GM13976 (cell line): ENCODE data around the gene ABCC6.

Experiments used
- DNase-seq: peaks from one replicate; pipeline ENCODE4 v3.0.0; 2012; ENCODE audit warnings: low spot score
- in situ Hi-C: fragments of 300-500 bp; cut with MboI; formaldehyde crosslinking; loops from one replicate; pipeline ENCODE4 v1.12.0; 2022; ENCODE audit warnings: low sequenced_read_pairs, mixed read lengths, inconsistent platforms; ENCODE audit not compliant: unreplicated experiment
- TF ChIP-seq, protein P1 (sequence below): IDR thresholded peaks from 2 replicates; pipeline ENCODE4 v1.5.1; 2012; ENCODE audit warnings: borderline replicate concordance, mild to moderate bottlenecking; ENCODE audit not compliant: insufficient read depth; ENCODE audit errors: extremely low read depth, missing control alignments, control extremely low read depth

ABCC6 gene

GRCh38 chr16:16144416-16144815 lies 78.9 kb downstream of the ABCC6 start:
- TF ChIP-seq, protein P1, sequence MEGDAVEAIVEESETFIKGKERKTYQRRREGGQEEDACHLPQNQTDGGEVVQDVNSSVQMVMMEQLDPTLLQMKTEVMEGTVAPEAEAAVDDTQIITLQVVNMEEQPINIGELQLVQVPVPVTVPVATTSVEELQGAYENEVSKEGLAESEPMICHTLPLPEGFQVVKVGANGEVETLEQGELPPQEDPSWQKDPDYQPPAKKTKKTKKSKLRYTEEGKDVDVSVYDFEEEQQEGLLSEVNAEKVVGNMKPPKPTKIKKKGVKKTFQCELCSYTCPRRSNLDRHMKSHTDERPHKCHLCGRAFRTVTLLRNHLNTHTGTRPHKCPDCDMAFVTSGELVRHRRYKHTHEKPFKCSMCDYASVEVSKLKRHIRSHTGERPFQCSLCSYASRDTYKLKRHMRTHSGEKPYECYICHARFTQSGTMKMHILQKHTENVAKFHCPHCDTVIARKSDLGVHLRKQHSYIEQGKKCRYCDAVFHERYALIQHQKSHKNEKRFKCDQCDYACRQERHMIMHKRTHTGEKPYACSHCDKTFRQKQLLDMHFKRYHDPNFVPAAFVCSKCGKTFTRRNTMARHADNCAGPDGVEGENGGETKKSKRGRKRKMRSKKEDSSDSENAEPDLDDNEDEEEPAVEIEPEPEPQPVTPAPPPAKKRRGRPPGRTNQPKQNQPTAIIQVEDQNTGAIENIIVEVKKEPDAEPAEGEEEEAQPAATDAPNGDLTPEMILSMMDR: no peak
- in situ Hi-C loops: no loop called here

DNA sequence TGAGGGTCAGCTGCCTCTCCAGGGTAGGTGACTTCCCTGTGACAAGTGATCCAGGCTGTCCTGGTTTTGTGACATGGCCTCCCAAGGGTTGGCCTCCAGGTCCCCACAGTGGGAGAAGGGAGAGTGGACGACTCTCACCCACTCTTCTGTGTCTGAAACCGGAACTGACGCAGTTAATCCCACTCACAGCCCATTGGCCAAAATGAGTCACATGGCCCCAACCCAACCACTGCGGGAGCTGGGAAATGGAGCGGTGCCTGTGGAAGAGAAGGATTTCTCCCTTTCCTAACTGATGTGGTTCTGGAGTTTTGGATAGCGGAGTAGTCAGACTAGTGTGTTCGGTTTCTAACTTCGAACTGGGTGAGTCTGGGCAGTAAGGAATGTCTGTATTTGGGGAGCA lies 79.4 kb downstream of the ABCC6 start:
- DNase-seq: no peak
- TF ChIP-seq, protein P1: no peak
- in situ Hi-C loops: no loop called here

More at GRCh38 chr16:16144416-16144815, 78.9 kb downstream of the ABCC6 start:
- no peak for DNase-seq

- no peak for DNase-seq
- in situ Hi-C loops: no loop called here
- TF ChIP-seq, protein P1: no peak
These were observed 80.1 kb downstream of the ABCC6 start for GRCh38 chr16:16143038-16143763.

DNA sequence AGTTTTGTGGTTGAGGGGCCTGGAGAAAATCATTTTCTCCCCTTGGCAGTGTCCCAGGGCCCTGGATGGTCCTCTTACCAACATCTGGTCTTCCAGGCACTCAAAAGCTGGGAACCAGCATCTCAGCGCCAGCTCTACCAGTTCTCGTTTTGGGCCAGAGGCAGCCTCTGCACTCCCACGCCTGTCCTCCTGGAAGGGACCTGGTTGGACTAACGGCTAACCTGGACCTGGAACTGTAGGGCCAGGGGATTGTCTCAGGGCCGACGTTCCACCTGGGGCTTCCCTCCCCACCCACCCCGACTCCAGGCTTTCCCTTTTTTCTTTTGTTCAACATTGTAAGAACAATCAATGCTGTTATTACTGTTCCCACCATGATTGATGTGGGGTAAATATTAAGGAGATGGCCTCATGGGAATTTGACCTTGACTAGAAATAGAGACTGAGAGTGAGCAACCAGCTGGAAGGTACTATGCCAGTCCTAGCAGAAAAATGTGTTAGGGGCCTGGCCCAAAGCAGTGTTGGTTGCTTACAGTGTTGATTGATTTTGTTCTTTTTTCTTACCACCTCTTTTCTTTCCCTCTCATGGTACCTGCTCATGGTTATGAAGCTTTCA lies 81.4 kb downstream of the ABCC6 start:
- in situ Hi-C loops: no loop called here
- TF ChIP-seq, protein P1: no peak
- no peak for DNase-seq

GRCh38 chr16:16141141-16141540 lies 82.2 kb downstream of the ABCC6 start:
- DNase-seq: no peak
- TF ChIP-seq, protein P1: no peak
- in situ Hi-C loops: no loop called here

DNA sequence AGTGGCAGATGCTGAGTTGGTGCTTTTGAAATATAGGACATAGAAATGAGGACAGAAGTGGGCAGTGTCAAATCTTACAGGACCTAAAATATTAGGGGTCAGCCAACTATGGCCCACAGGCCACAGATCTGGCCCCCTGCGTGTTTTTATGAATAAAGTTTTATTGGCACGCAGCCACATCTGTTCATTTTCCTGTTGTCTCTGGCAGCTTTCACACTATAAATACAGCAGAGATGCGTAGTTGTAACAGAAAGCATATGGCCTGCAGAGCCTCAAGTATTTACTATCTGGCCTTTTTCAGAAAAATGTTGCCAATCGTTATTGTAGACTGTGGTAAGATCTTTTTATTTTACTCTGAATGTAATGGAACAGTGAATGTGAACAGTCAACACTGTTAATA lies 82.8 kb downstream of the ABCC6 start:
- in situ Hi-C loops: no loop called here
- no peak for DNase-seq
- TF ChIP-seq, protein P1: no peak
